GM23338 (cell line): ENCODE measurements around the gene SLIRP.

Experiments
- CREB1 ChIP-seq: fragments of 250-450 bp; sonication (Bioruptor Pico); IDR thresholded peaks from 2 replicates; pipeline ENCODE4 v1.5.0; 2020; ENCODE audit warnings: low read depth, mild to moderate bottlenecking, moderate library complexity
- EZH2 ChIP-seq: fragments of 200-600 bp; sonication (generic); IDR thresholded peaks from one replicate; pipeline ENCODE4 v1.8.0; 2017; ENCODE audit warnings: antibody characterized with exemption, mild to moderate bottlenecking, low read depth; ENCODE audit not compliant: unreplicated experiment
- EZH2phosphoT487 ChIP-seq: fragments of 200-600 bp; sonication (generic); IDR thresholded peaks from one replicate; pipeline ENCODE4 v1.8.1; 2018; ENCODE audit warnings: antibody characterized with exemption; ENCODE audit not compliant: unreplicated experiment
- JUNB ChIP-seq: IDR thresholded peaks from one replicate; pipeline ENCODE4 v1.6.1; 2016; ENCODE audit warnings: antibody characterized with exemption; ENCODE audit not compliant: unreplicated experiment
- POLR2AphosphoS5 ChIP-seq: IDR thresholded peaks from 2 replicates; pipeline ENCODE4 v1.6.1; 2016; ENCODE audit warnings: antibody characterized with exemption, low read depth
- REST ChIP-seq: IDR thresholded peaks from one replicate; pipeline ENCODE4 v1.6.1; 2018; ENCODE audit warnings: antibody characterized with exemption; ENCODE audit not compliant: unreplicated experiment
- STAT1 ChIP-seq: IDR thresholded peaks from one replicate; pipeline ENCODE4 v1.6.1; 2016; ENCODE audit warnings: antibody characterized with exemption; ENCODE audit not compliant: unreplicated experiment
- ZNF114 ChIP-seq: fragments of 250-450 bp; sonication (Bioruptor Pico); IDR thresholded peaks from 2 replicates; pipeline ENCODE4 v1.5.0; 2020; ENCODE audit warnings: mild to moderate bottlenecking, moderate library complexity
- TF ChIP-seq, protein P1 (sequence below), 2 experiments: fragments of 200-600 bp in 1 of 2; sonication (generic) in 1 of 2; conservative IDR thresholded peaks; 2 replicates each; pipeline versions ENCODE4 v1.5.1 to v1.6.1; 2016 to 2017; ENCODE audit warnings: antibody characterized with exemption in 2 of 2, low read depth in 2 of 2, mild to moderate bottlenecking in 2 of 2, moderate library complexity in 1 of 2
- TF ChIP-seq, protein P2 (sequence below): IDR thresholded peaks from 2 replicates; pipeline ENCODE4 v1.6.1; 2016; ENCODE audit warnings: antibody characterized with exemption

DNA sequence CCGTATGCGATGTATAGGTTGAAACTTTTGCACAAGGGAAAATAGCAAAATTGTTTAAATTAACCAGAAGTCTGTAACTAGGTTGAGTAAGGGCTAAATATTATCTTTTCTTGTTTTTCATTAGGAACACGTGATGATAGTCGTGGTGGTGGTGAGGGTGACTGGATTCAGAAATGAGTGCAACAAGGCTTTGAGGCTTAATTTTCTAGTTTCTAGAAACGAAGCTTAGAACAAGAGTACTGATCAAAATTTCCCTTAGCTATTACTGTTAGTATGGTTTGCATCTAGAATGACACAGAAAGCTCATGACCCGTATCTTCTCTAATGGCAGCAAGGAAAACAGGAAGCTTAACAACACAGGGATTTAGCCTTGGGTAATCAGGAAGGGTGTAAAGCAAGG lies 7.0 kb downstream of the SLIRP start:
- TF ChIP-seq, protein P1, sequence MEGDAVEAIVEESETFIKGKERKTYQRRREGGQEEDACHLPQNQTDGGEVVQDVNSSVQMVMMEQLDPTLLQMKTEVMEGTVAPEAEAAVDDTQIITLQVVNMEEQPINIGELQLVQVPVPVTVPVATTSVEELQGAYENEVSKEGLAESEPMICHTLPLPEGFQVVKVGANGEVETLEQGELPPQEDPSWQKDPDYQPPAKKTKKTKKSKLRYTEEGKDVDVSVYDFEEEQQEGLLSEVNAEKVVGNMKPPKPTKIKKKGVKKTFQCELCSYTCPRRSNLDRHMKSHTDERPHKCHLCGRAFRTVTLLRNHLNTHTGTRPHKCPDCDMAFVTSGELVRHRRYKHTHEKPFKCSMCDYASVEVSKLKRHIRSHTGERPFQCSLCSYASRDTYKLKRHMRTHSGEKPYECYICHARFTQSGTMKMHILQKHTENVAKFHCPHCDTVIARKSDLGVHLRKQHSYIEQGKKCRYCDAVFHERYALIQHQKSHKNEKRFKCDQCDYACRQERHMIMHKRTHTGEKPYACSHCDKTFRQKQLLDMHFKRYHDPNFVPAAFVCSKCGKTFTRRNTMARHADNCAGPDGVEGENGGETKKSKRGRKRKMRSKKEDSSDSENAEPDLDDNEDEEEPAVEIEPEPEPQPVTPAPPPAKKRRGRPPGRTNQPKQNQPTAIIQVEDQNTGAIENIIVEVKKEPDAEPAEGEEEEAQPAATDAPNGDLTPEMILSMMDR (conservative IDR thresholded peaks at IDR 0.05; ENCODE audit: low read depth in 2 of 2) = no peak
- TF ChIP-seq, protein P2, sequence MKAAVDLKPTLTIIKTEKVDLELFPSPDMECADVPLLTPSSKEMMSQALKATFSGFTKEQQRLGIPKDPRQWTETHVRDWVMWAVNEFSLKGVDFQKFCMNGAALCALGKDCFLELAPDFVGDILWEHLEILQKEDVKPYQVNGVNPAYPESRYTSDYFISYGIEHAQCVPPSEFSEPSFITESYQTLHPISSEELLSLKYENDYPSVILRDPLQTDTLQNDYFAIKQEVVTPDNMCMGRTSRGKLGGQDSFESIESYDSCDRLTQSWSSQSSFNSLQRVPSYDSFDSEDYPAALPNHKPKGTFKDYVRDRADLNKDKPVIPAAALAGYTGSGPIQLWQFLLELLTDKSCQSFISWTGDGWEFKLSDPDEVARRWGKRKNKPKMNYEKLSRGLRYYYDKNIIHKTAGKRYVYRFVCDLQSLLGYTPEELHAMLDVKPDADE = no peak
- TF ChIP-seq EZH2phosphoT487 (no peak), POLR2AphosphoS5 (no peak), EZH2 (no peak), REST (no peak), CREB1 (CRISPR knock-in tag) (no peak), JUNB (no peak), STAT1 (no peak), ZNF114 (no peak)
